ENCODE measurements around the gene KIRREL1. TPM values are rescaled to one million over a fixed set of nuclear protein-coding genes. Genes with fewer than 3 reads are reported as not detected.

KIRREL1 gene
- total RNA-seq, 1 donor from 2014 or later: not detected

DNA sequence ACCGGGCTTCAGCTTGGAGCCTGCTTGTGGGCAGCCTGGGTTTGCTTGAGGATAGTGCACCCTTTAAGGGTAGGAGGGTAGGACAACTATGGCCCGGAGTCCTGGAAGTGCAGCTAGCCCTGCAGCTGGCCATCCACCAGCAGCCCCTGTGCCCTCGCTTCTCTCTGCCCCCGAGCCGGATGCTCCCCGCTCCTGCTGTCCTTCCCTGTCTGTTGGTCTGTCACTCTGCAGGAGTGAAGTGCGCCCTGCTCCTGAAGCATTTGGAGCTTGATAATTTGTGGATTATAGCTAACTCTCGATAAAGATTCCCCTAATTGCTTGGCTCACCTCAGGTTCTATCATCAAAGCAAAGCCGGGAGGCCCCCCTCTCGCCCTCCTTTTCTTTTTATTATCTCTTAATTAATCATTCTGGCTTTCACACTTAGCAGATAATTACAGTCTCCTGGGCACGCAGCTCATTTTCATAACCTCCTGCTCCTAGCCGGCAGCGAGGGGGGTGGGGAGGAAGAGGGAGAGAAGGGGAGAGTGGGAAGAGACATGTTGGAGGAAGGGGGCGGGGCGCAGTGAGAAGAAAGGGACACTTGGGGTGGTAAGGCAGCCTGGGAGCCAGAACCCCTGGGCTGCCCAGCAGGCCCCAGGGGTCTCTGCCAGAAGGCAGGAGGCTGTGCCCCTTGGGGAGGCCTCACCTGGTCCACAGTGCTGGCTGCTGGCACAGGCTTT, 14.4 kb downstream of the KIRREL1 start:
- Mint-ChIP-seq H3K9me3 (no peaks in the 10 kb centered on the region), H3K27me3 (peaks cover 43% of the 10 kb centered on the region), H3K36me3 (ENCODE audit: low read depth) (no peaks in the 10 kb centered on the region), H3K4me3 (no peak overlapping the region), H3K27ac (no peak overlapping the region), H3K4me1 (no peaks in the 10 kb centered on the region)
- ChIA-PET CTCF (interaction anchor here (1.5 kb wide), 1 partner anchor 16 kb away, joined by 3 read pairs; no protein-coding TSS in a partner anchor), POLR2A (no interaction called here)
- DNase-seq: no peak
- ATAC-seq (ENCODE audit: low read depth): no peak
- TF ChIP-seq, protein P1, sequence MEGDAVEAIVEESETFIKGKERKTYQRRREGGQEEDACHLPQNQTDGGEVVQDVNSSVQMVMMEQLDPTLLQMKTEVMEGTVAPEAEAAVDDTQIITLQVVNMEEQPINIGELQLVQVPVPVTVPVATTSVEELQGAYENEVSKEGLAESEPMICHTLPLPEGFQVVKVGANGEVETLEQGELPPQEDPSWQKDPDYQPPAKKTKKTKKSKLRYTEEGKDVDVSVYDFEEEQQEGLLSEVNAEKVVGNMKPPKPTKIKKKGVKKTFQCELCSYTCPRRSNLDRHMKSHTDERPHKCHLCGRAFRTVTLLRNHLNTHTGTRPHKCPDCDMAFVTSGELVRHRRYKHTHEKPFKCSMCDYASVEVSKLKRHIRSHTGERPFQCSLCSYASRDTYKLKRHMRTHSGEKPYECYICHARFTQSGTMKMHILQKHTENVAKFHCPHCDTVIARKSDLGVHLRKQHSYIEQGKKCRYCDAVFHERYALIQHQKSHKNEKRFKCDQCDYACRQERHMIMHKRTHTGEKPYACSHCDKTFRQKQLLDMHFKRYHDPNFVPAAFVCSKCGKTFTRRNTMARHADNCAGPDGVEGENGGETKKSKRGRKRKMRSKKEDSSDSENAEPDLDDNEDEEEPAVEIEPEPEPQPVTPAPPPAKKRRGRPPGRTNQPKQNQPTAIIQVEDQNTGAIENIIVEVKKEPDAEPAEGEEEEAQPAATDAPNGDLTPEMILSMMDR (IDR thresholded peaks at IDR 0.05): no peak
- intact Hi-C loops (cut with micrococcal nuclease): no loop called here

DNA sequence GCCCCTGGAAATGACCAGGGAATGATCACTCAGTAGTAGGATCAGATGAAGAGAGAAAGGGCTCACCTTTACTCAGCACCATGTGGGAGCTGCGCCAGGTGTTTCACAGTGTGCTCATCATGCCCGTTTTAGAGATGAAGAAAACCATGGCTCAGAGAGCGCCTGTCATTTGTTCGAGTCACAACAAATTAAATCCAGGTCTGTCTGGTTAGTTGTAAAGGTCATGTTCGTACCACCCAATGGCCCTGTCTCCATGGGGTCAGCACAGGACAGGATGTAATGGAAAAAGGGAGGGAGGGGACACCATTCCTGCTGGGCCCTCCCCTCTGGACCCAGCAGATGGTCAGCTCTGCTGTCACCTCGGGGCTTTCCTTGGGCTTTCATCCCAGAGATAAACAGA, 15.2 kb downstream of the KIRREL1 start:
- no peak for DNase-seq
- POLR2A ChIA-PET: no interaction called here
- TF ChIP-seq, protein P1 (IDR thresholded peaks at IDR 0.05): no peak

DNA sequence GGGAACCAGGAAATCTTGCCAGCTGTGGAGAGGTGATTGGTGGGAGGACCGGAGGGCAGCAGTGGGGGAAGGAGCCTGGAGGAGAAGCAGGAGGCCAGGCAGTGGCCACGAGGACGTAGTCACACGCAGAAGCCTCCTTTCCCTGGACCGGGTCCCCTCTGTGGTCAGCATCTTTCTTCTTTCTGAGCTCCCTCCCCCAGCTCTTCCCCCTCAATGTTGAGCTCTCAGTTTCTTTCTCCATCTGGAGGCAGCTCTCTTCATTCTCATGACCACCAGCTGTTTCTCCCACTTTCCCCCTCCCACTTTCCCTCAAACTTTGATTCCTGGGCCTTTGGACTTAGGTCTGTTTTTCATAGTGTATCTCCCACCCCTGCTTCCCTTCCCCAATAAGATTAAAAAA, 18.3 kb downstream of the KIRREL1 start:
- Mint-ChIP-seq H3K36me3 (ENCODE audit: low read depth) (no peaks in the 10 kb centered on the region), H3K4me3 (no peak overlapping the region), H3K27me3 (peaks cover 50% of the 10 kb centered on the region), H3K4me1 (no peaks in the 10 kb centered on the region), H3K27ac (no peak overlapping the region), H3K9me3 (no peaks in the 10 kb centered on the region)
- ChIA-PET CTCF (no interaction called here), POLR2A (no interaction called here)
- DNase-seq: no peak
- intact Hi-C loops (cut with micrococcal nuclease): no loop called here
- TF ChIP-seq, protein P1 (IDR thresholded peaks at IDR 0.05): no peak
- no peak for ATAC-seq (ENCODE audit: low read depth)

More for the DNA sequence above, 15.2 kb downstream of the KIRREL1 start:
- Mint-ChIP-seq H3K9me3 (no peaks in the 10 kb centered on the region), H3K27ac (no peak overlapping the region), H3K4me1 (no peaks in the 10 kb centered on the region), H3K27me3 (peaks cover 48% of the 10 kb centered on the region), H3K4me3 (no peak overlapping the region), H3K36me3 (ENCODE audit: low read depth) (no peaks in the 10 kb centered on the region)
- intact Hi-C loops (cut with micrococcal nuclease): no loop called here
- no peak for ATAC-seq (ENCODE audit: low read depth)
- CTCF ChIA-PET: no interaction called here

DNA sequence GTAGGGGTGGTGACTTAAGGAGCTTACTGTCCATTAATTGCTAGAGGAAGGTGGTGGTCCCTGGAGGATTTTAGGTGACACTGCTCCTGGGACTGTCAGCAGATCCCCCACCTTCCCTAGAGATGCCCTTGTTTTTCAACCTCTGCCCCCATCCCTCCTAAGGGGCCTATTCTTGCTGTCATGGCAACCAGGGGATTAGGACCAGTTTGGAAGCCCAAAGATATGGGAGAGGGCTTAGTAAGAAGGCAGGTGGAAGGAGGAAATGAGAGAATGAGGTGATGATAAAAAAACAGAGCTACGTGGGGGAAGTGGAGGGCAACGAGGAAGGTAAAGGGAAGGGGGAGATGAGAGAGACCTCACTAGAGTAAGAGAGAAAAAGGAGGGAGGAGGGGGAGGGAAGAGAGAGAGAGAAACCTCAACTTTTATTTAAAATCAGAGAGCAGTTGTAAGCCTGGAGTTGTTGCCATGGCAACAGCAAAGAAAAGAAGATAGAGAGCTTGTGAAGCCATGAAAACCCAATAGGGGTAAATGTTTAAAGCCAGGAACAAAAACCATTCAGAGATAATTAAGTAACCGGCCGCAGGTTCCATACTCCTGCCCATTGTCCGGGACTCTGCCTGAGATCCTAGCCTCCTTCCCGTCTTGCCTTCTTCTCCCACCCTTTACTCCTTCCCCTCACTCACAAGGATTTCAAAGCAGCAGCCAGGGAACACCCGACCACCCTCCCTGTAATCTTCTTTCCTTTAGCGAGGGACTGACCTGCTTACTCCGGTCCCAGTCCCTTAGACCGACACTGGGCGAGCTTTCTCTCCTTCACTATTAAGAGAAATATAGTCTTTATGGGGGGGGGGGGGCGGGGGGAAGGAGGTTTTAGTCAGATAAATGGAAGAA, 20.6 kb downstream of the KIRREL1 start:
- H3K27ac Mint-ChIP-seq: no peak overlapping the region
- no peaks in the 10 kb centered on the region for H3K4me1 Mint-ChIP-seq

More for the DNA sequence above, 20.6 kb downstream of the KIRREL1 start:
- H3K9me3 Mint-ChIP-seq: no peaks in the 10 kb centered on the region
- peaks cover 49% of the 10 kb centered on the region for H3K27me3 Mint-ChIP-seq
- intact Hi-C loops (cut with micrococcal nuclease): no loop called here
- ATAC-seq (ENCODE audit: low read depth) (no peak), DNase-seq (no peak)
- POLR2A ChIA-PET: no interaction called here
- no peaks in the 10 kb centered on the region for H3K36me3 Mint-ChIP-seq (ENCODE audit: low read depth)
- CTCF ChIA-PET: no interaction called here
- TF ChIP-seq, protein P1 (IDR thresholded peaks at IDR 0.05): no peak
- H3K4me3 Mint-ChIP-seq: no peak overlapping the region

Measured in activated B cell treated with CpG ODN at 0.5 μM for 24 hours (primary cell).